Hematopoietic multipotent progenitor cell treated with erythropoietin and hydrocortisone succinate and interleukin-3 and kit ligand, for 15 days (in vitro differentiated cells): ENCODE data around the gene ZNF627.
"Not testable (repeated sequence)": the region's sequence is repeated elsewhere in the genome, so short reads cannot be mapped to it uniquely, and the experiment has no call there.

Experiments
- DNase-seq: peaks from one replicate; pipeline ENCODE4 v3.0.0-alpha.2; 2015; ENCODE audit warnings: low spot score

The ZNF627 gene

DNA sequence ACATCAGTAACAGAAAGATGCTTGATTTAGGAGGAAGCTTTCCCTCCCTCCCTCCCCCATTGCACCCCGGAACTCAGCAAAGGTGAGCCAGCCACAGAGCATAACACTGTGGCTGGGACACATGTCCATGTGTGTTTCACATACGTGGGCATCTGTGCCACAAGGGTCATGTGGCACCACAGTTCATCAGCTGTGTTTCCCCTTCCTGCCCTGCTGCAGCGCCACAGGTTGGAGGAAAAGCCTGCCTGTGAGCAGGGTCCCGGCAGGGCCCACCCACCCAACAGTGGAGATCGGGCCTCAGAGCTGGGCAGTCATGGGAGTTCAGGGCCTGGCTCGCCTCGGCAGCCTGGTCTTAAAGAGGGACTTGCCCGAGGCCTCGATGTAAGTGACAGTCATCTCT lies 22.6 kb upstream of the ZNF627 start:
- DNase-seq, result no peak

DNA sequence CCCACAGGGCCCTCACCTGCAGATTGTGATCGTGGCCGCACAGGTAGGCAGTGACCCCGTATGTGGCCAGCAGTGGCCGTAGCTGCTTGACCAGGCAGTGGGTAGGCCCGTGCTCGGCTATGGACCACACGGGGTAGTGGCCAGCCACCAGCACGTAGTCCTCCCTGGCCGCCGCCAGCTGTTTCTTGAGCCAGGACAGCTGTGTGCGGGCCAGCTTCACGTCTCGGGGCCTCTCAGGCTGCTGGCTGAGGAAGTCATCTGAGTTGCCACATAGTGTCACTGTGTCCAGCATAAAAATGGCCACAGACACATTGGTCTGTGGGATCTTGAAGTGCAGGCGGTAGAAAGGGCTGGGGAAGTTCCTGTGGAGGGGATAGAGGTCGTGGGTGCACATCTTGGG lies 21.1 kb upstream of the ZNF627 start:
- no peak for DNase-seq

DNA sequence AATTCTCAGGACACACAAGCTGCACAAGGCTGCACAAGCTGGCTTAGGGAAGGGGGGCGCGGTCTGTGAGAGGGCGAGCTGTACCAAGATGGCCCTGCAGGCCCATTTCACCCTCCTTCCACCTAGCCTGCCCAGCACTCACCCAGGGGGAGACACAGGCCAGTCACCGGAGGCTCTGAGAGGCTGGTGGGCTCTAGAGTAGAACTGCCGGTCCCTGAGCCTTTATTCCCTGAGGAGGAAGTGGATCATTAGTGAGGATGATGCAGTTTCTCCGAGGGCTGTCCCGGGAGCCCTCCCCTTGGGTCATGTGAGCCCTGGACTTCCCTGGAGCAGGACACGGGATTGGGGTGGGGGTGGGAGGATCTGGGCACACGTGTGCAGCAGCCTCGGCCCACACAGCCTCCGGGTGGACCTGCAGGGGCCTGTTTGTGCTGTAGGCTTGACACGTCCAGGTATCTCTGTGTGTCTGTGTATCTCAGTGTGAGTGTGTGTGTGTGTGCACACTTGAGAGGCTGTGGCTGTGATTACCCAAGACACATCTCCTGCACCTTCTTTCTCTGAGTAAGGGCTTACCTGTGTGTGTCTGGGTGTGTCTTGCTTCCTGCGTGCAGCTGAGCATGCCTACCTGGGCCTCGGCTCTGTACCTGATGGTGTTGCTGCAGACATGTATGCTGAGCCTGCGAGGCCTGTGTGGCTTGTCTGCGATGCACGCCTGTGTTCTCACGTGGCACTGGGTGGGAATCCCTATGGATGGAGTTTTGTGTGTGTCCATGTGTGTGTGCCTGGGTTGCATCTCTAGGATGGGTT lies 19.6 kb upstream of the ZNF627 start, which contains the start of gene ACP5:
Gene ACP5, minus strand, starts transcription at position 195 of the 807 bp plus-strand sequence. CDS start 328 bp downstream, outside the sequence.
- DNase-seq, result no peak

DNA sequence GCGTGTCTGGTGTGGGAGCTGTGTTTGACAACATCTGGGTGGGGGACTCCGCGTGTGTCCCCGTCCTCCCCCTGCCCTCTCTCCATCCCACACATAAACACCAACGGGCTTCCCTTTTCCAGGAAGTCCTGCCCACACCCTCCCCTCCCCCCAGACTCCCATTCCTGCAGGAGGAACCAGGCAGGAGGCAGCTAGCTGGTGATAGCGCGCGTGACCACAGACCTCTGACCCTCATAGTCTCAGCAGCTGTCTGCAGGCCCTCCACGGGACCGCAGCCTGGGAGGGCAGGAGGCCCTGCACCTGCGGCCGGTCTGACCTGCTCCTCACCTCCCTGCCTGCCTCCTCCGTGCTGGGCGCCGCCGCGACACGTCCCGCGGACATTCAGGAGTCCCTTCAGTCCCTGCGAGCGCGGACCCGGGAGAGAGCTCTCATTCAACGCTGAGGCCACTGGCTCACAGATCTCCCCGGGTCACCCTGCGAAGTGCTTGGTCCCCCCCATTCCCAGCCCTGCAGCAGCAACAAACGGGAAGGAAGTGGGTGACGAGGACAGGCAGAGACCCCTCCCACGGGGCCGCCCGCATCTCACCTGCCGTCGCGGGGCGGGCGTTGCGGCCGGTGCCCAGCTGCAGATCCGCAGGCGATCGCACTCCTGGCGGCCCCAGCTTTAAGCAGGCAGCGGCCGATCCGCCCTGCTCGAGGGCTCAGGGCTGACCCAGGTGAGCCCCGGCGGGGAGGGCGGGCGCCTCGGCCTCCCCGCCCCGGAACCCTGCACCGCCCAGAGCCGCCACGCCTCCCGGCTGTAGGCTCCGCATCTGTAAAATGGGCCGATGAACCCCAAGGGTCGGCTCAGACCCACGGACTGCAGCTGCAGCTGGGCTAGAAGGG lies 18.8 kb upstream of the ZNF627 start:
- peak; percentile 31 for DNase-seq

DNA sequence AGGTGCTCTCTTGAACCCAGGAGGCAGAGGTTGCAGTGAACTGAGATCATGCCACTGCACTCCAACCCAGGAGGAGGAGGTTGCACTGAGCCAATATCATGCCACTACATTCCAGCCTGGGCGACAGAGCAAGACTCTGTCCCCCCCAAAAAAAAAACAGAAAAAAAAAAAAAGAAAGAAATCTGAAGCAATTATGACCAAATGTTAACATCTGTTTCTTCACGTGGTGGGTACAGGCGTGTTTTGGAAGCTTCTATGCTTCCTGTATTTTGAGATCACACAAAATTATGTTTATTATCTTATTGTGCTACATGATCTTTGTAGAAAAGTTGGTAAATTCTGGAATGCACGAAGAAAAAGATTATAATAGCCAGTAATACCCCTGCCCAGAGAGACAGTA lies 17.2 kb upstream of the ZNF627 start:
- DNase-seq, result no peak

DNA sequence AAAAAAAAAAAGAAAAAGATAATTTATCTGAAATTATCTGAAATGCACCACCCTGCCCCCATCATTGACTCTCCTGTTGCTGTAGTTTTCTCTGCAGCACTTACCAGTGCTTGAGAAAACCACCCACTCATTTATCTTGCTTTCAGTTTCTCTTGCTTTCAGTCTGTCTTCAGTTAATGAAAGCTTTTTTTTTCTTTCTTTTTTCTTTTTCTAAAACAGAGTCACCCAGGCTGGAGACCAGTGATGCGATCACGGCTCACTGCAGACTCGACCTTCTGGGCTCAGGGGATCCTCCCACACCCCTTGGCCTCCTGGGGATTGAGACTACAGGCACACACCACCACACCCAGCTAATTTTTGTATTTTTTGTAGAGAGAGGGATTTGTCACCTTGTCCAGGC lies 15.5 kb upstream of the ZNF627 start:
- DNase-seq, result peak; percentile 58

DNA sequence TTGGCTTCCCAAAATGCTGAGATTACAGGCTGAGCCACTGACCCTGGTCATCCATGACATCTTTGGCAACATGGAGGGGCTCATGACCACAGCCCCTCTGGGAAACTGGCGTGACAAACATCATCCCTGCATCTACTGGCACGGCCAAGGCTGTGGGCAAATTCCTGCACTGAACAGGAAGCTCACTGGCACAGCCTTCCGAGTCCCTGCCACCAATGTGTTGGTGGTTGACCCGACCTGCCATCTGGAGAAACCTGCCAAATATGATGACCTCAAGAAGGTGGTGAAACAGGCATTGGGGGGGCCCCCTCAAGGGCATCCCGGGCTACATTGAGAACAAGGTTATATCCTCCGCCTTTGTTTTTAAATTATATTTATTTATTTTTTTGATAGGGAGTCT lies 11.0 kb upstream of the ZNF627 start:
- DNase-seq, result no peak

DNA sequence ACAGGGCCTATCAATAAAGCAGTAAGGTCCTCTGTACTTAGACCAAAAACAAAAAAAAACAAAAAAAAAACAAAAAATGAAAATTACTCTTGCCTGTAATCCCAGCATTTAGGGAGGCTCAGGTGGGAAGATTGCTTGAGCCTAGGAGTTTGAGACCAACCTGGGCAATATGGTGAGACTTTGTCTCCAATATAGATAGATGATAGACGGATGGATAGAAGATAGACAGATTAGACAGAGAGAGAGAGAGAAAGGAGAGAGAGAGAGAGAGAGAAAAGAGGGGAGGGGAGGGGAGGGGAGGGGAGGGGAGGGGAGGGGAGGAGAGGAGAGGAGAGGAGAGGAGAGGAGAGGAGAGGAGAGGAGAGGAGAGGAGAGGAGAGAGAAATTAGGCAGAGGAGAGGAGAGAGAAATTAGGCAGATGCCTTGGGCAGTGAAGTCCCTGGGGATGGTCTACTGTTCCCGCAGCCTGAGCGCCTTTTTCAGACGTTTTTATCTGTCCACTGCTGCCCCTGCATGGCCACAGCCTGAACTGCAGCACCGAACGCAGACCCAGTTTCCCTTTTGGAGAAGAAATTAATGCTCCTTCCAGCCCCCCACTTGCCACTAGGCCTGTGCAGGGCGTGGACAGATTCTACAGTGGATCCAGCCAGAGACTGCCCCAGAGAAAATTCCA lies 9.8 kb upstream of the ZNF627 start:
- DNase-seq, result peak; percentile 85

DNA sequence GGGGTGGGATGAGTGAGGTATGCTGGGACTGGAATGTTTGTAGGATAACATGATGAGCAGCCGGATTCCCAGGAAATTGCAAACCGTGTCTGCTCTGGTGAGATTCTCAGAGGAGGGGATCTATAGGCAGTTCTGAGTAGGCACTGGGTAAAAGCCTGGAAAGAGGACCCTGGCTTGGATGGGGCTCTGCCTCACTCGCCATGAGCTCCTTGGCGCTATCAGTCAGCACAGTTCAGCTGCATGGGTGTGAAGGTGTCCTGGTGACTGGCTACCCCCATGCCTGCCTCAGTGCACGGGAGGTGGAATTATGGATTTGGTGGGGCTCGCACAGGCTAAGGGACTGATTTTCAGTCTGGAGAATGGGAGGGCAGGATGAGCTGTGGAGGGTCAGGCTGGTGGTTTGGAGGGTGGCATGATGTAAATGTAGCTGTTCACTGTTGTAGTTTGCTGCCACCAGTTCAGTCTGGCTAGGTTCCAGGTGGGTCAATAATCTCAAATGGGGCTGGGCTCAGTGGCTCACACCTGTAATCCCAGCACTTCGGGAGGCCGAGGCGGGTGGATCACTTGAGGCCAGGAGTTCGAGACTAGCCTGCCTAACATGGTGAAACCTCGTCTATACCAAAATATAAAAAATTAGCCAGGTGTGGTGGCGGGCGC lies 9.2 kb upstream of the ZNF627 start:
- DNase-seq, result no peak

DNA sequence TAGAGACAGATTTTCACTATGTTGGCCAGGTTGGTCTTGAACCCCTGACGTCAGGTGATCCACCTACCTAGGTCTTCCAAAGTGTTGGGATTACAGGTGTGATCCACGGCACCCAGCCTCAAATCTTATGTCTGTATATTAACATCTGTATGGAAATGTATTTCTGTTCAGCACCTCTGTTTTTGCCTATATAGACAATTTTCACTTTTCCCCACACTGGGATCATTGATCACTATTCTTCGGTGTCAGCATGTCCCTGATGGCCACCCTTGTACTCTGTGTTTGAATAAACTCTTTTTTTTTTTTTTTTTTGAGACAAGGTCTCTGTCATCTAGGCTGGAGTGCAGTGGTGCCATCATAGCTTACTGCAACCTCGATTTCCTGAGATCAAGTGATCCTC lies 3.2 kb upstream of the ZNF627 start:
- DNase-seq, result no peak

DNA sequence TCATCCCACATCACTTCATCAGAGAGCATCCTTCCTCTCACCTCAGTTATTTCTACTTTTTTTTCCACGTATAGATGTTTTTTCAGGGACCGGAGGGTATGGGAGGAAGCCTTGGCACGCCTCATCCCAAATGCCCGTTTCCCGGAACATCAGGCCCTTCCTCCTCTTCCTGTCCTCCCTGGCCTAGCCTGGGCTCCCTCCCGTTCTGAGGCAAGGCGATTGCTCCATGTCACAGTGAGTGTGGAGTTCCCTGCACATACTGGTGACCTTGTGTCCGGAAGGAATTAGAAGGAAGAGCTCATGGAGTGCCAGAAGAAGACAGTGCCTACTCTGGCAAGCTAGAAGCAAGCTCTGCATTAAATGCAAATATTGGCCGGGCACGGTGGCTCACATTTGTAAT lies 1.1 kb upstream of the ZNF627 start:
- DNase-seq, result no peak

DNA sequence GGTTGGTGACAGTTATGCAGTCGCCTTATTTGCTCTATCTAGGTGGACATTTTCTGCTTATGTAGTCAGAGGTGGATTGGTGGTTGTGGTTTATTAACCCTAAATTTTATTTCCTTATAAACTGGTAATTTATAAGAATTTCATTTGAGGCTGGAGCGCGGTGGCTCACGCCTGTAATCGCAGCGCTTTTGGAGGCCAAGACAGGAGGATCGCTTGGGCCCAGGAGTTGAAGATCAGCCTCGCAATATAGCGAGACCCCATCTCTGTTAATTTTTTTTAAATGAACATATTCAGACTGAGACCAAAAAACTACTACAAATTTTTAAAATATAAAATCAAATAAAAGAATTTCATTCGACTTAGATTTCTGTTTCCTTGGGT lies 810 bp downstream of the ZNF627 start:
- no peak for DNase-seq

DNA sequence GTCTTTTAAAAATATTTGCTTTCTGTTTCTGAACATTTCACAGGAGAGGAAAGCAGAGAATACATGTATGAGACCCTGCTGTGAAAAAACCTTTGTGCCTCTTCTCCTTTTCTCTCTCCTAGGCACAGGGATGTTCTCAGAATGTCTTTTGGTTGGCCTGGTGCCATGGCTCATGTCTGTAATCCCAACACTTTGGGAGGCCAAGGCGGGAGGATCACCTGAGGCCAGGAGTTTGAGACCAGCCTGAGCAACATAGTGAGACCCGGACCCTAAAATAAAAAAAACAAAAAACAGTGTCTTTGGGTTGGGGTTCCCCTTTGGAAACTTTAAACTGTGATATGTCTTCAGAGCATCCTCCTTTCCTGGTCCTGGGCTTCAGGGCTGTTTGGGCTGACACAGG lies 1.5 kb downstream of the ZNF627 start:
- no peak for DNase-seq

DNA sequence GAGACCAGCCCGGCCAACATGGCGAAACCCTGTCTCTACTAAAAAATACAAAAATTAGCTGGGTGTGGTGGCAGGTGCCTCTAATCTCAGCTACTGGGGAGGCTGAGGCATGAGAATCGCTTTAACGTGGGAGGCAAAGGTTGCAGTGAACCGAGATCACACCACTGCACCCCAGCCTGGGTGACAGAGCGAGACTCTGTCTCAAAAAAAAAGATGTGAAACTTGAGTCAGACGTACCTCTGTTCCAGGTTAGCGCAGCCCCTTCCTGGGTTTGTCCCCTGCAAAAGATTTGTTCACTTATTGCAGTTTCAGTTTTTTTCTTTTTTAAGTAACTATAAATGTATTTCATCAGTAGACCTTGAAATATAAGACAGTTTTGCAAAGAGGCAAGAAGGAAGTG lies 2.4 kb downstream of the ZNF627 start:
- not testable (repeated sequence) for DNase-seq

DNA sequence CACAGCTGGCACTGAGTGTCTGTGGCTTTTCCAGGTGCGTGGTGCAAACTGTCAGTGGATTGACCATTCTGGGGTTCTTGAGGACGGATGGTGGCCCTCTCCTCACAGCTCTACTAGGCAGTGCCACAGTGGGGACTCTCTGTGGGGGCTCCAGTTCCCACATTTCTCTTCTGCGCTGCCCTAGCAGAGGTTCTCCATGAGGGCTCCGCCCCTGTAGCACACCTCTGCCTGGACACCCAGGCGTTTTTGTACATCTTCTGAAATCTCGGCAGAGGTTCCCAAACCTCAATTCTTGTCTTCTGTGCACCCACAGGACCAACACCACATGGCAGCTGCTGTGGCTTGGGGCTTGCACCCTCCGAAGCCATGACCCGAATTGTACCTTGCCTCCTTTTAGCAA lies 9.2 kb downstream of the ZNF627 start:
- DNase-seq, result no peak

DNA sequence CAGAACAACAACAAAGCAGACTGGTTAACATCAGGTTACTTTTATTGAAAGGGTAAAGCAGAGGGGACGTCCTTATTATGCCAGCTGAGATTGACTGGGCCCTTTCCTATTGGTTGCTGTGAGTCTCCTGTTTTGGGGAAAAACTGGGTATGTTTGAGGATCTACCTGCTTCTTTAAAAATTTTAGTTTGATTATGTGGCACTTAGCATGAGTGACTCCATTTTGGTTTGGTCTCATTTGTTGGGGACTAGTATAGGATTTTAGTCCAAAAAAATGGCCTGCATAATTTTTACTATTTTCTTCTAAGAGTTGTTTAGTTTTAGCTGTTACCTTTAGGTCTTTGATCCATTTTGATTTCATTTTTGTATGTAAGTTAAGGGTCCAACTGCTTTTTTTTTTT lies 14.4 kb downstream of the ZNF627 start:
- no peak for DNase-seq

DNA sequence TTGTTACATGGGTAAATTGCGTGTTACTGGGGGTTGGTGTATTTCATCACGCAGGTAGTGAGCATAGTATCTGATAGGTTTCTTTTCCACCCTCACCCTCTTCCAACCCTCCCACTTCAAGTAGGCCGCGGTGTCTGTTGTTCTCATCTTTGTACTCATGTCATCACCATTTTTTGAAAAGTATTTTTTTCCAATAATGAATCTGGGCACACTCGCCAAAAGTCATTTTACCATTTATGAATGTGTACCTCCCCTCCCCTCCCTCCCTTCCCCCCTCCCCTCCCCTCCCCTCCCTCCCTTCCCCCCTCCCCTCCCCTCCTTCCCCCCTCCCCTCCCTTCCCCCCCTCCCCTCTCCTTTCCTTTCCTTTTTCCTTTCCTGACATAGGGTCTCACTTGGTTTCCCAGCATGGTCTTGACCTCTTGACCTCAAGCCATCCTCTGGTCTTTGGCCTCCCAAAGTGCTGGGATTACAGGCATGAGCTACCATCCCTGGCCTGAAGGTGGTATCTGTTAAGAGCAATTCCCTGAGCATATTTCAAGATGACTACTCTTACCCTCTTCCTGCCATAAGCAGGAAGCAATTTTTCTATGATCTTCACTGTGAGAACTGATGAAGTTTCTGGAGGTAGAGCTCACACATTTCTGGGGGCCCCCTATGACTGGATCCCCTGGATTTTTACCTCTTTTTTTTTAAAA lies 15.7 kb downstream of the ZNF627 start:
- no peak for DNase-seq

DNA sequence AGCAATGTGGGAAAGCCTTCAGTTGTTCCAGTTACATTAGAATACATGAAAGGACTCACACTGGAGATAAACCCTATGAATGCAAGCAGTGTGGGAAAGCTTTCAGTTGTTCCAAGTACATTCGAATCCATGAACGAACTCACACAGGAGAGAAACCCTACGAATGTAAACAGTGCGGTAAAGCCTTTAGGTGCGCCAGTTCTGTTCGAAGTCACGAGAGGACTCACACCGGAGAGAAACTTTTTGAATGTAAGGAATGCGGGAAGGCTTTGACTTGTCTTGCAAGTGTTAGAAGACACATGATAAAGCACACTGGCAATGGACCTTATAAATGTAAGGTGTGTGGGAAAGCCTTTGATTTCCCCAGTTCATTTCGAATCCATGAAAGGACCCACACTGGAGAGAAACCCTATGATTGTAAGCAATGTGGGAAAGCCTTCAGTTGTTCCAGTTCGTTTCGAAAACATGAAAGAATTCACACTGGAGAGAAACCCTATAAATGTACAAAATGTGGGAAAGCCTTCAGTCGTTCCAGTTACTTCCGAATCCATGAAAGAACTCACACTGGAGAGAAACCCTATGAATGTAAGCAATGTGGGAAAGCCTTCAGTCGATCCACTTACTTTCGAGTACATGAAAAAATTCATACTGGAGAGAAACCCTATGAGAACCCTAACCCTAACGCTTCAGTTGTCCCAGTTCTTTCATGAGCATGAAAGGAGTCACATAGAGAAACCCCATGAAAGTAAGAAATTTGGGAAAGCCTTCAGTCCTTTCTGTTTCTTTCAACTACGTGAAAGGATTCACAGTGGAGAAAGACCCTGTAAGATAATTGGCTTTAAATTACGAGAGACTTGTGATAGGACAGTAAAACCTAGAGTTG lies 20.1 kb downstream of the ZNF627 start:
- no peak for DNase-seq

DNA sequence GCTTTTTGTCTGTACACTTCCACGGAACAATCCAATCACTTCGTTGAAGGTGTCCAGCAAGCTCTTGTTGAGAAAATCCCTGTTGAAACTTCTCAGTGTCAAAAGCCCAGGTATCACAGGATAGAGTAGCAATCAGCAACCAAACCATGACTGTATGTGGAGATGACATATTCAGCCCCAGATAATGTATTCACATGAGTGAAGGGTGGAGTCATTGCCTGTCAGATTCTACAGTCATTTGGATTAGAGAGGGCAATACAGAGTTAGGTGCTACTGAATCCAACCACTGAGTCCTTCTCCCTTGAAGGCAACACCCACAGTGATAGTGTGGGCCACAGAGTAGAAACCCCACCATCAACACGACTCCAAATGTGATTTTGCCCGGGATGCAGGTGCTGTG lies 23.3 kb downstream of the ZNF627 start:
- no peak for DNase-seq

DNA sequence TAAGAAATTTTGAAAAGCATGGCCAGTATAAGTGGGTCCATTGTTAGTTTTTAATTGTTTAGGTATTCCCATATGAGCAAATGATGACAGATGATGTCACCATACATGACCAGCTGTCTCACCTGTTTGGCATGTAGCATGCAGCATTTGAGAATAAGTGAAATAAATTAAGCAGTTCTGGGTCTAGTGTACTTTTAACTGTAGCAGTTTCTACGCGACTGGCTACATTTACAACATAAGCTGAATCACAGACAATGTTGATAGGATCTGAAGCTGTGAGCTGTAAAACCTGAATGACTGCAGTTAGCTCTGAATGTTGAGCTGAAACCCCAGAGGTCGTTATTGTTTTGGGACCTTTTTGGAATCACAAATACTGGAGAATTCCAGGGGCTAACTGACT lies 25.1 kb downstream of the ZNF627 start:
- DNase-seq, result not testable (repeated sequence)

DNA sequence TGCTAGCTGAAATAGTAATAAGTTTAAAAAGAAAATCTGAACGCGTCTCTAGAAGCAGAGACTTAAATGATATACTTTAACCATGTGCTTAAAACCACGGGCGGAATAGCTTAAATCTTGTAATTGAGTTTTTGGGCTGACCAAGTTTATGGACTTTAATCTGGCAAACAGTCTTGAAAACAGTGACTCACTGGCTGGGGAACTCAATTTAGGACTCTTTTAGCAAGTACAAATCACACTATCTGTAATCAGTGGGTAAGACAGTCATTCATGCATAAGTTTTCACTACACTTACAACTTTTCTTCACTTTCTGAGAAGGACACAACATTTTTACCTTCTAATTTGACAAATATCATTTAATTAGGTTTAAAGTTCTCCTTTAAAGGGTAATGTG lies 26.8 kb downstream of the ZNF627 start:
- DNase-seq, result no peak
